GM12801 (cell line): ENCODE results near the gene LRRC8D.

ENCODE experiments used
- CTCF ChIP-seq: IDR thresholded peaks from one replicate; pipeline ENCODE4 v1.5.1; 2011; ENCODE audit warnings: control low read depth; ENCODE audit not compliant: insufficient read length; ENCODE audit errors: extremely low read depth

Gene LRRC8D

DNA sequence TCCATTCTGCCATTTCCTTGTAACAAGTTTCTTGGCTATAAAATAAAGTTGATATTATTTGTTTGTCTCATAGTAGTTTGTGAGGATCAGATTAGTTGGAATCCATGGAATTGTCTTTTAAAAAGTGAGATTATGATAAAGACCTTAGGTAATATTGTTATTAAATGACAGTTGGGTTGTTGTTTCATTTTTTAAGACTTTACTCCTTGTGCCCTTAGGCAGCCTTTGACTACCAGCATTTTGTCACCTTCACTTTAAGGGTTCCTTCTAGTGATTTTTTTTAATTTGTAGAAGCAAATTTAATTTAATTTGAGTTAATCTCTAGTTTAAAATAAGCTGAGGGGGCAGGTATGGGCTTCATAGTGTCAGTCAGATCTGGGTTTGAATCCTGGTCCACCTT lies 89.4 kb downstream of the LRRC8D start:
- no peak for TF ChIP-seq CTCF

GRCh38 chr1:89910780-89911179 lies 89.9 kb downstream of the LRRC8D start:
- no peak for TF ChIP-seq CTCF

GRCh38 chr1:89911191-89911991 lies 90.6 kb downstream of the LRRC8D start:
- no peak for TF ChIP-seq CTCF

DNA sequence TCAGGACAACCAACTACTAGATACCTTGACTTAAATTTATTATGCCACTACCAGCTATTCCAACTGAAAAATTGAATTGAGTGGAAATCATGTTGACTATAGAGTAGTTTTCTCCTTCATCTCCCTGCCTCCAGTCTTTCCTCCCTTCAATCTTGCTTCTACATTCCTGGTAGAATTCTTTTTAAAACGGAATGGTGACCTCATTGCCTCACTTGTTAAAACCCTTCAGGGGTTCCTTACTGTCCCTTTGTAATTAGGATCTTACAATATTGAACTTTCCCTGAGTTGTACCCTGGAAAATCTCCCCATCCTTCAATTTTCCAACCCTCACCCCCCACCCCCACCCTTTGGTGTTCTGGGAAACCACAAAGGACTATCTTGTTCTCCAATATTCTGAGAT lies 91.2 kb downstream of the LRRC8D start:
- no peak for TF ChIP-seq CTCF

- no peak for TF ChIP-seq CTCF
Observed at GRCh38 chr1:89913353-89914095, 92.7 kb downstream of the LRRC8D start.

GRCh38 chr1:89917353-89917752 lies 96.5 kb downstream of the LRRC8D start:
- TF ChIP-seq CTCF = no peak

GRCh38 chr1:89918127-89918793 lies 97.4 kb downstream of the LRRC8D start:
- TF ChIP-seq CTCF = no peak
